IPS-18c (cell line): ENCODE measurements around the gene ARL5A.
"Not testable (repeated sequence)": the region's sequence is repeated elsewhere in the genome, so short reads cannot be mapped to it uniquely, and the experiment has no call there.

Source experiments
- H3K4me3 ChIP-seq: 2 replicates; pipeline ENCODE4 v1.7.0; 2013; ENCODE audit warnings: low read depth, mild to moderate bottlenecking, low read length, moderate library complexity; ENCODE audit not compliant: insufficient read depth
- H3K9me3 ChIP-seq: one replicate; pipeline ENCODE4 v1.6.1; 2013; ENCODE audit warnings: mild to moderate bottlenecking, low read length, moderate library complexity; ENCODE audit not compliant: control insufficient read depth, insufficient read depth

The ARL5A gene

DNA sequence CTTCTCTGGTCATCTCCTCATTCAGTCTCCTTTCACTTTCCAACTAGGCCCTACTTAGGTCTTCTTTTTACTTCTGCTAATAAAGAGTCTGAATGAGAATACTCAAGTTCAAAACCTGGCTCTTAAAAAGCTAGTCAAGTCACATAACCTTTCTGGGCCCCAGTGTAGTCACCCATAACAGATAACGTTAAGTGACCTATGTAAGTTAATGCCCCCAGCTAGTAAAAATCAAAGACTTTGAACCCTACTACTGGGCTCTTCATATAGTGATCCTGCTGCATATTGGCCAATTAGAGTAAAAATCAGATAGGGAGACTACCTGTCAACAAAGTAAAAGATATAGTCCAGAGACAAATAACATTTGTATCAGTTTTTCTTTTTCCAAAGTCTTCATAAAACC lies 17.7 kb downstream of the ARL5A start:
- no peaks in the 10 kb centered on the region for H3K9me3 ChIP-seq
- H3K4me3 ChIP-seq, result no peak overlapping the region

DNA sequence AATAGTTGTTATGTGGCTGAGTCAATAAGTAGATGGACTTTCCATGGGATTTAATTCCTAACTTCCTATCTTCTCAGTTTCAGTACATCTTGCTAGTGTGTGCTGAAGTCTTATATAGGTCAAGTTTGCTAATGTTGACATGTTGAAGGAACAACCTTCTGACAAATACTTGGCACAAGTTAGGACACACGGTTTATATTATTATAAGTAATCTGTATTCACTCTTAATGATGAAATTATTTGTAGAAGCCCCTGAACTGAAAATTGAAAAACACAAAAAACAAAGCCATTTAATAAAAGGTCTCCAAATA lies 19.2 kb downstream of the ARL5A start:
- Histone ChIP-seq H3K4me3 (no peak overlapping the region), H3K9me3 (no peaks in the 10 kb centered on the region)

DNA sequence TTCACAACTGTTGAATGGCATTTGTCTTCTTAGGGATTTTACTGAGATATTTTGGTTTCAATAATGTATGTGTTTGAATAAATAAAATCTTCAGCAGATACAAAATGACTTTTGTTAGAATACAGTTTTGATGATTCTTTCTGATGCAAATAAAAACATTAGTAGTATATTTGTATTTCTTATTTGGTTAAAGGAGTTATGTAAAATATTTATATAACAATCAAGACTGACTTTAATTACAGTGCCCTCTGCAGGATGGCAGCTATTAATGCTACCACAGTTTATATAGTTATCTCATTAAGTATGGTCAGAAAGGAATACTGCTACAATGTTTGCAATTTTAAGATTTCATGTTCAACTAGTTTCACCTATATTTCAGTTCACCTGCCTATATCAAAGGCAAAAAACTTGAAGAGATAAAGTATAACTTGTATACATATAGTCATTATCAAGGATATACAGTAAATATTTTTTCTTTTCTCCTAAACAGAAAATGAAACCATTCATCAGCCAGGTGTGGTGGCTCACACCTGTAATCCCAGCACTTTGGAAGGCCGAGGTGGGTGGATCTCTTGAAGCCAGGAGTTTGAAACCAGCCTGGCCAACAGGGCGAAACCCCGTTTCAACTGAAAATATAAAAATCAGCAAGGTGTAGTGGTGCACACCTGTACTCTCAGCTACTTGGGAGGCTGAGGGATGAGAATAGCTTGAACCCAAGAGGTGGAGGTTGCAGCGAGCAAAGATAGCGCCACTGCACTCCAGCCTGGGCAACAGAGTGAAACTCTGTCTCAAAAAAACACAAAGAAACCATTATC lies 19.8 kb downstream of the ARL5A start:
- Histone ChIP-seq H3K4me3 (no peak overlapping the region), H3K9me3 (no peaks in the 10 kb centered on the region)

DNA sequence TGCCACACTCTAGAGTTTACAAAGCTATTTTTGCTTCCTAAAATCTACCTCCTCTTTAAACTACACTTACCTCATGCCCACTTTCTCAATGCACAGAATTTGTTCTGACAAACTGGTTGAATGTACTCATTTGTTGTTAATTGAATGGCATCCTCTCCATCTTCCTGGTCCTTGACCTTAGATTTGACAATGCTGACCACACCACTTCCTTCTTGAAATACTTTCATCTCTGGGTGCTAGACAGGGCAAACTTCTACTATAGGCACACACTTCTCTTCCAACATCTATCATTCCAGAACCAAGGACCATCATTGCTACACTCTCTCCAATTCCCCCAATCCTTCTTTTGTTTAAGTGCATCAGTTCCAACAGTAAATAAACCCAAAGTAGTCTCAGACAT lies 22.3 kb downstream of the ARL5A start:
- Histone ChIP-seq H3K9me3 (no peaks in the 10 kb centered on the region), H3K4me3 (no peak overlapping the region)

DNA sequence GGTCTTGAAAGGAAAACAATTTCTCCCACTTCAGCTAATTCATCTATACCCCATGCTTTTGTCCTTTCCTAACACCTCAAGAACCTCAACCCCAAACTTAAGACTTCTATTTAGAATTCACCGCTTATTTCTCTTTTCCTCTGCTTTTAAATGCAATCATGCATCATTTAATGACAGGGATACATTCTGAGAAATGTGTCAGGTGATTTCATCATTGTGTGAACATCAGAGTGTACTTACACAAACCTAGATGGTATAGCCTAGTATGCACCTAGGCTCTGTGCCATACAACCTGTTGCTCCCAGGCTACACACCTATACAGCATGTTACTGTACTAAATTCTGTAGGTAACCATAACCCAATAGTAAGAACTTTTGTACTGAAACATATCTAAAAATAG lies 22.9 kb downstream of the ARL5A start:
- H3K4me3 ChIP-seq, result no peak overlapping the region
- H3K9me3 ChIP-seq, result no peaks in the 10 kb centered on the region

DNA sequence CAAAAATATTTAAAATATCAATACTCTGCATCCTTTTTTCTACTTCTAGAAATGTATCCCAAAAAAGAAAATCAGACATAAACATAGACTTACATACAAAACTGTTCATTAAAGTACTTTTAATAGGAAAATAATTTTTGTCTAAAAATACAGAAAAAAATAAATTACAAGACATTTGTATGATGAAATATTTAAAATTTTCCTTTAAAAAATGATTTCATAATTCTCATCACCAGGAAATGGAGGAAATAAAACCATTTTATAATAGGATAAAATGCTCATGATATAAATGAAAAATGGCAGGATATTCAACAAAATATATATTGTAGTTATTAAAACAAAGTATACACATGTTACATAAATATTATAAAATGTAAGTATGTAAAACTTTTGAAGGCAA lies 24.4 kb downstream of the ARL5A start:
- Histone ChIP-seq H3K9me3 (no peaks in the 10 kb centered on the region), H3K4me3 (no peak overlapping the region)

DNA sequence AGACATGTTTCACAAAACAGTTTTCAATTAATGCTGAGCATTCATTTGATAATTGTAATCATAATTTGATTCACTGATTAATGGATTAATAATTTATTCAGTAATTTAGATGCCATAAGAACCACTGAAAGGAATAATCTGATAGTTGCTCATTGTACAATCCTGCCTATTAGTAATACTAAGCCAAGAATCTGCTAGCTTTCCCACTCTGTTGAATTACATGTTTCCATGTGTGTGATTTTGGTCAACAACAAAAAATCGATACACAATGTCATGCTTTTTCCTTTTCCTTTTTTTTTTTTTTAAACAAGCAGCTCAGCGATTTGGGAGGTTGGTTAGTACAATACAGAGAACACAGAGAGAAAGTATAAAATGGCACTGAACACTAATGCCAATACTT lies 25.9 kb downstream of the ARL5A start:
- H3K9me3 ChIP-seq, result no peaks in the 10 kb centered on the region
- no peak overlapping the region for H3K4me3 ChIP-seq

DNA sequence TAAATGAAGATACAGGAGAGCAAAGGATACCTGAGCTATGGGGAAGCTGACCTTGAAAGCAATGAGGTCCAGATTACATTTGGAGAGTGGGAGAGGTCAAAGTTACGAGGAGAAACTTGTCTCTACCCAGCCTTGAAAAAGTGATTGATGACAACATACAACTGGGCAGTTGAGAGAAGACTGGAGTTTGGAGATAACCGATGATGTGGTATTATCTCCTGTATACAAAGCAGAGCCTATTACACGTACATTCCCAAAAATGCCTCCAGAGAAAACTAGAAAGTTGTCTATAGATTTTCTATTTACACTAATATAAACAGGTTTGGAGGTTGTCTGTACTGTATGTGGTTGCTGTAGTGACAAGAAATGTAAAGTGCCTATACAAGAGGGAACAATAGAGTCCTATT lies 28.3 kb downstream of the ARL5A start:
- Histone ChIP-seq H3K4me3 (no peak overlapping the region), H3K9me3 (no peaks in the 10 kb centered on the region)

DNA sequence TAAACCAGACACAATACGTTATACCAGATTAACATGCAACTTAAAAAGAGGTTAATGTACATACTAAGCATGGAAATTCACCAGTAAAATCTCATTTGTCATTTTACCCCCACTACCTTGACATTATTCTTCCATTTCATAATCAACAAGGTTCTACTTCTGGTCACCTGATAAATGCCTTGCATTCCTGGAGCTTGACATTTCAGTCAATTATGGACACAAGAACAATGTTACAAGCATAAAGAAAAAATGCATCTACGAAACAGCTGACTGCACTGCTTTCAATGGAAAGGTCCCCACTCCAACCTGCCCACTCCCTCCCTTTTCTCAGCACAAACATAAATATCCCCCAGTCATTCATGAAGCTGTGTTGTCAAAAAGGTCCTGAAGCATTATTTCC lies 31.4 kb downstream of the ARL5A start:
- no peaks in the 10 kb centered on the region for H3K9me3 ChIP-seq
- H3K4me3 ChIP-seq, result no peak overlapping the region

DNA sequence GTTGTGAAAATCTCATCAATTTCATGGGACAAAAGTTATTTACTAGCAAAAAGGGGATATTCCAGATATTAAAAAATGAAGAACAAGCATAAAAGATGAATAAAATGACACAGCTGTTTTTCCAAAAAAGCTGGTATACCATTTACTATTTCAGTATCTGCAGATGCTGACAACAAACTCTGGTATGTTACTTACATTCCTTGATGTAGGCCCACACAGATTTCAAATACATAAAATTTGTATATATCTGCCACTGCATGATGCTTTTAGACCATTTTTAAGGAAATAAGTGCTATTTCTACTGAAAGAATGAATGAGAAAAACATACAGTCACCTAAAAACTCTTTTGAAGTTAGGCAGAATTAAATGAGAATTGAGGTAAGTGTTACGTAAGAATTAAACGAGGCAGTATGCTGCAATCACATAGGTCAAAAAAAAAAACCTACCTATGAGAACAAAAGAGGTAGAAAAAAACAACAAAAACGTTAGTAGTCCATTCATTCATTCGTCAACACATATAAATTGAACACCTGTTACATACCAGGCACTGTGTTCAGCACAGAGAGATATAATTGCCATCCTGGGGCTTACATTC lies 32.5 kb downstream of the ARL5A start:
- Histone ChIP-seq H3K9me3 (no peaks in the 10 kb centered on the region), H3K4me3 (no peak overlapping the region)

DNA sequence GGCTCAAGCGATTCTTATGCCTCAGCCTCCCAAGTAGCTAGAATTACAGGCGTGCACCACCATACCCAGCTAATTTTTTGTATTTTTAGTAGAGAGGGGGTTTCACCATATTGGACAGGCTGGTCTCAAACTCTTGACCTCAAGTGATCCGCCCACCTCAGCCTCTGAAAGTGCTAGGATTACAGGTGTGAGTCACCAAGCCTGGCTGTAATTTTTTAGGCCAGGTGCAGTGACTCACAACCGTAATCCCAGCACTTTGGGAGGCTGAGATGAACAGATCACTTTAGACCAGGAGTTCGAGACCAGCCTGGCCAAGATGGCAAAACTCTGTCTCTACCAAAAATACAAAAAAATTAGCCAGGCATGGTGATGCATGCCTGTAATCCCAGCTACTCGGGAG lies 33.8 kb downstream of the ARL5A start:
- H3K4me3 ChIP-seq, result not testable (repeated sequence)

DNA sequence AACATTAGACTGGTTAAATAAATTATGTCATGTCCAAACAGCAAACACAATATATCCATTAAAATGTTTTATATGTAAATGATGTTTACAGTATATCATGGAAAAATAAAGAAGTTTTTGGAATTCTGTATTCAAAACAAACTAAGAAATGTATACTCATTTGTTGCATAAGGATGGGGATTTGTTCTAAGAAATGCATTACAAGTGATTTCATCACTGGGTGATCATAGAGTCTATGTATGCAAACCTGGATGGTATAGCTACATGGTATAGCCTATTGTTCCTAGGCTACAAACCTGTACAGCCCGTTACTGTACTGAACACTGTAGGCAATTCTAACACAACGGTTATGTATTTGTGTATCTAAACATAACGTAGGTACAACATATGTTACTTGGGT lies 35.1 kb downstream of the ARL5A start:
- Histone ChIP-seq H3K4me3 (no peak overlapping the region), H3K9me3 (no peaks in the 10 kb centered on the region)

More for the DNA sequence above, 33.8 kb downstream of the ARL5A start:
- H3K9me3 ChIP-seq, result not testable (repeated sequence)

DNA sequence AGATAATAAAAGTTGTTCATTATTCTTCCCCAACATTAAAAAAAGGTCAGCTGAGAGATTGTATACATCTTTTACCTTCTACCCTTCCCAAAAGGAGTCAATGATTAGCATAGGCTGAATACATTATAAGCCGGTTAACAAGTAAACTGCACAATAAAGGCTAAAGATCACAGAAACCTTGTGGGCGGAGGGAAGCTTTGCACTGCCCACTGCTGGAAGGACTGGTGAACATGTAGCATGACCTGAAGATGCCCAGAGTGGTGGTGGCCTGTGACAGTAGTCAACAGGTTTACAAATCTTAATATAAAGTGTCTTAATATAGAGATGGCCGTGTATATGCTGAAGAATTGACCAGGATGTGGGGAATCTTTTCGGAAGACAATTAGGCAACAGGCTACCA lies 35.6 kb downstream of the ARL5A start:
- Histone ChIP-seq H3K4me3 (no peak overlapping the region), H3K9me3 (no peaks in the 10 kb centered on the region)

DNA sequence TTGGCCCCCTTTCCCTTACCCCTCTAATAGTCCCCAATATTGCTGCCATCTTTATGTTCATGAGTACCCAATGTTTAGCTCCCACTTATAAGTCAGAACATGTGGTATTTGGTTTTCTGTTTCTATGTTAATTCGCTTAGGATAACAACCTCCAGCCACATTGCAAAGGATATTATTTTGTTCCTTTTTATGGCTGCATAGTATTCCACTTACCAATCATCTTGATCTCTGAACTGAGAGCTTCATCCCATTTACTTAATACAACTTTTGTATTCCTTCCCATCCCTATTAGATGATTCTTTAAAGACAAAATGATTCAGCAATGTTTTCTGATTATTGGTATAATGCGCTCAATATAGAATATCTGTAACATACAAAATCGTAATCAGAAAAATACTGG lies 36.7 kb downstream of the ARL5A start:
- Histone ChIP-seq H3K4me3 (no peak overlapping the region), H3K9me3 (no peaks in the 10 kb centered on the region)

DNA sequence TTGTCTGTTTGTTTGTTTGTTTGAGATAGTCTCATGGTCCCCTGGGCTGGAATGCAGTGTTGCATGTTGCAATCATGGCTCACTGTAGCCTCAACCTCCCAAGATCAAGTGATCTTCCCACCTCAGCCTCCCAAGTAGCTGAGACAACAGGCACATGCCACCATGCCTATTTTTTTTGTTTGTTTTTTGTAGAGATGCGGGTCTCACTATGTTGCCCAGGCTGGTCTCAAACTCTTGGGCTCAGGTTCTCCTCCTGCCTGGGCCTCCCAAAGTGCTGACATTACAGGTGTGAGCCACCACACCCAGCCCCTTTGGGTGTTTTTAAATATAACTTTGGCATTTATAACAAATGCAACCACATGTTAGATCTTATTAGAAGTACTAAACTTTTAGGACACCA lies 37.5 kb downstream of the ARL5A start:
- H3K4me3 ChIP-seq, result no peak overlapping the region
- no peaks in the 10 kb centered on the region for H3K9me3 ChIP-seq

DNA sequence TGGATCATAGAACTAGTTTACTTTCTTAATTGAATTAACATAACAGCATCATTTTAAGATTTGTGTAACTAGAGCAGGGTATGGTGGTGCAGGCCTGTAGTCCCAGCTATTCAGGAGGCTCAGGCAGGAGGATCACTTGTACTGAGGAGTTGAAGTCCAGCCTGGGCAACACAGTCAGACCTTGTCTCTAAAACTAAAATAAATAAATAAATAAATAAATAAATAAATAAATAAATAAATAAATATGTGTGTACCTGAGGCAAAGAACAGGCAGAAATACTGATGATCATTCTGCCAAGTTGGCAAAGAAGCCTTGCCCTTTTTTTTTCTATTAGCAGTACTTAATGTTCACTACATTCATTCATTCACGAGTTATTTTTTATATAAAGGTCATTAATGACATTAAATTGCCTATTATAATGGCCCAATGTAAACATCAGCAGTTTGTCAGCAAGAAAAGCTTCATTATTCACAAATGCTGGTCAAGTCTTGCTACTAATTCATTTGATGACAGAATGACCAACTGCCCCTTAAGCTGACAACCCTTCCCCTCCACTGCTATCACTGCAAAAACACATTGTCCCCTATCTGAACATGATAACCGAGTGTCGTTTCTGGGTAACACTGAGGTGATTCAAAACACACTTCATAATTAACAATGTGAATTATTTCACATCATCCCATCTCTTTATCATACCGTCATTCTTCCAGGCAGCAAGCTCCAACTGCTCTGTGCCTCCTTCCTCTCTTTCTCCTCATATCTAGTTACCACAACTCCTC lies 39.0 kb downstream of the ARL5A start:
- H3K9me3 ChIP-seq, result no peaks in the 10 kb centered on the region
- no peak overlapping the region for H3K4me3 ChIP-seq

DNA sequence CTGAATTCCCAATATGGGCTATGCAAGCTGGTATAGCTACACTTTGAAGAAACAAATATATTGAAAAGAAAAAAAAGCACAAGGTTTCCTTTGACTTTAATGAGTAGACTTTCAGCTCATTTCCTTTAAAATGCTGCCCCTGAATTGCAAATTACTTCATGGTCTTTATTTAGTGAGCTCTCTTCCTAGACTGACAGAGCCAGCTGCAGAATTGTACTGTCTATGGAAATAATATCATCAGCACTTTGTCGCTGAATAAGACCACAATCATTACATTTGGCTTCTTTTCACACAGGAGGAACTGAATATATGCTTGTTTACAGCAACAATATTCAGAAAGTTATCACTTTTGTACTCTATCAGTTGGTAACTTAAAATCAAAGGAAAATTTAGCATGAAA lies 41.7 kb downstream of the ARL5A start:
- H3K4me3 ChIP-seq, result no peak overlapping the region
- H3K9me3 ChIP-seq, result no peaks in the 10 kb centered on the region

DNA sequence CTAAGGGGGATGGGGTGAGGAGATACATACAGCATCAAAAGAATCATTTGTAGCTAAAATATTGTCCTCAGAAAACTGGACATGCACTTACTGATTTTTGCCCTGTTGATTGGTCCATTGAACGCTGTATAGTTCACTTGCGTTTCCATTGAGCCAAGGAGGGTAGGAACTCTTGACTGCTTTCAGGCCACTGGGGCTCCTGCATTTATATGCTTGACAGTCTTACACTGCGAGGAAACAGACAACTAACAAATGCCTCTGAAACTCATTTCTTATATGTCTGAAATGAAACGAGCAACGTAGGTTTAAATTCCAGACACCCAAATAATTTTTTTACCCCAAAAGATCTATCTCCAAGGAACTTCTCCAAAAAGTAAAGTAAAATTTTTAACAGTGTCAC lies 42.1 kb downstream of the ARL5A start:
- H3K9me3 ChIP-seq, result no peaks in the 10 kb centered on the region

More for the DNA sequence above, 42.1 kb downstream of the ARL5A start:
- H3K4me3 ChIP-seq, result no peak overlapping the region
